H1 (cell line): Measurements from ENCODE around the gene NHLRC2.

ENCODE experiments used
- CEBPB ChIP-seq: IDR thresholded peaks from 2 replicates; pipeline ENCODE4 v1.6.1; 2012; ENCODE audit warnings: low read depth, low read length
- CTCF ChIP-seq, 3 experiments: IDR thresholded peaks; 1 replicate in 2 of 3; 2 replicates in 1 of 3; pipeline versions ENCODE4 v1.5.1 to v1.6.1; 2011; ENCODE audit warnings: low read length in 3 of 3, mild to moderate bottlenecking in 3 of 3, inconsistent platforms in 2 of 3, low read depth in 1 of 3, moderate library complexity in 1 of 3; ENCODE audit not compliant: insufficient read depth in 1 of 3; ENCODE audit errors: control extremely low read depth in 1 of 3
- EP300 ChIP-seq, 2 experiments: IDR thresholded peaks; 1 replicate in 1 of 2; 2 replicates in 1 of 2; pipeline ENCODE4 v1.6.1; 2011 to 2012; ENCODE audit warnings: low read depth in 2 of 2, low read length in 2 of 2, mild to moderate bottlenecking in 2 of 2, borderline replicate concordance in 1 of 2, inconsistent platforms in 1 of 2, moderate library complexity in 1 of 2
- GABPA ChIP-seq: IDR thresholded peaks from 2 replicates; pipeline ENCODE4 v1.6.1; 2011; ENCODE audit warnings: mild to moderate bottlenecking, low read length, moderate library complexity, borderline replicate concordance; ENCODE audit not compliant: insufficient read depth

GRCh38 chr10:113866551-113867394, 12.3 kb downstream of the NHLRC2 start:
- no peak for TF ChIP-seq CTCF (IDR thresholded peaks at IDR 0.05; ENCODE audit: control extremely low read depth in 1 of 3, insufficient read depth in 1 of 3, low read depth in 1 of 3, low read length in 3 of 3)
- no peak for TF ChIP-seq GABPA
- no peak for TF ChIP-seq EP300 (IDR thresholded peaks at IDR 0.05; ENCODE audit: borderline replicate concordance in 1 of 2, low read depth in 2 of 2, low read length in 2 of 2)
- TF ChIP-seq CEBPB, result no peak
